Measurements from ENCODE around the gene FAM222A.

GRCh38 chr12:109771746-109772621, 58.4 kb downstream of the FAM222A start:
- no peak for TF ChIP-seq EZH2 (IDR thresholded peaks at IDR 0.05; ENCODE audit: insufficient read depth, poor library complexity, severe bottlenecking)
- no peak for TF ChIP-seq EZH2phosphoT487 (IDR thresholded peaks at IDR 0.05; ENCODE audit: insufficient read depth, low read depth)

Measured in GM23248 (cell line).